ENCODE results near the gene AKR1C8. TPM values are rescaled to one million over a fixed set of nuclear protein-coding genes. Genes with fewer than 3 reads are reported as not detected.

AKR1C8 gene
- polyA plus RNA-seq, 1 donor from 2014 or later = 0.54 TPM

GRCh38 chr10:5165738-5166137 lies 19.2 kb downstream of the AKR1C8 start:
- no peak overlapping the region for H2AFZ ChIP-seq (ENCODE audit: low read depth, low read length)
- H3K9me3 ChIP-seq (ENCODE audit: low read length) = peaks cover 6% of the 10 kb centered on the region

GRCh38 chr10:5163487-5163886 lies 21.5 kb downstream of the AKR1C8 start:
- no peaks in the 10 kb centered on the region for H3F3A ChIP-seq (ENCODE audit: insufficient read depth, low read length, poor library complexity, severe bottlenecking)
- H3K4me3 ChIP-seq (ENCODE audit: low read length) = no peak overlapping the region
- H2AFZ ChIP-seq (ENCODE audit: low read depth, low read length) = no peak overlapping the region
- no peaks in the 10 kb centered on the region for H3K27me3 ChIP-seq (ENCODE audit: insufficient read depth, low read depth, low read length)
- H3K79me2 ChIP-seq (replicated peaks; ENCODE audit: insufficient read depth, low read length) = no peaks in the 10 kb centered on the region
- H3K36me3 ChIP-seq (ENCODE audit: insufficient read depth, low read length) = no peaks in the 10 kb centered on the region
- H3K9ac ChIP-seq (ENCODE audit: low read length) = no peak overlapping the region
- no peaks in the 10 kb centered on the region for H3K9me2 ChIP-seq (ENCODE audit: insufficient read depth, low read length)
- peaks cover 6% of the 10 kb centered on the region for H3K9me3 ChIP-seq (ENCODE audit: low read length)
- no peaks in the 10 kb centered on the region for H4K20me1 ChIP-seq (ENCODE audit: insufficient read depth)
- H3K27ac ChIP-seq (ENCODE audit: low read length) = no peak overlapping the region
- H3K4me2 ChIP-seq (ENCODE audit: low read length) = no peak overlapping the region
- TF ChIP-seq EP300 (conservative IDR thresholded peaks at IDR 0.05; ENCODE audit: poor library complexity, severe bottlenecking) = no peak
- TF ChIP-seq MXI1 (conservative IDR thresholded peaks at IDR 0.05; ENCODE audit: poor library complexity, severe bottlenecking) = no peak
- TF ChIP-seq CTCF (IDR thresholded peaks at IDR 0.05; ENCODE audit: poor library complexity, severe bottlenecking) = no peak
- TF ChIP-seq EZH2 (IDR thresholded peaks at IDR 0.05; ENCODE audit: borderline replicate concordance, insufficient read depth, low read length, poor library complexity, severe bottlenecking) = no peak
- no peak for TF ChIP-seq POLR2AphosphoS5 (IDR thresholded peaks at IDR 0.05)
- no peak for TF ChIP-seq SMC3 (conservative IDR thresholded peaks at IDR 0.05; ENCODE audit: poor library complexity)
- no peak for TF ChIP-seq RAD21 (conservative IDR thresholded peaks at IDR 0.05)

More at GRCh38 chr10:5165738-5166137, 19.2 kb downstream of the AKR1C8 start:
- Histone ChIP-seq H3K79me2 (replicated peaks; ENCODE audit: insufficient read depth, low read length) (no peaks in the 10 kb centered on the region), H3K36me3 (ENCODE audit: insufficient read depth, low read length) (no peaks in the 10 kb centered on the region), H3K27me3 (ENCODE audit: insufficient read depth, low read depth, low read length) (no peaks in the 10 kb centered on the region), H4K20me1 (ENCODE audit: insufficient read depth) (no peaks in the 10 kb centered on the region), H3K4me3 (ENCODE audit: low read length) (no peak overlapping the region), H3K9me2 (ENCODE audit: insufficient read depth, low read length) (no peaks in the 10 kb centered on the region), H3K9ac (ENCODE audit: low read length) (no peak overlapping the region), H3K27ac (ENCODE audit: low read length) (no peak overlapping the region), H3K4me2 (ENCODE audit: low read length) (no peak overlapping the region), H3F3A (ENCODE audit: insufficient read depth, low read length, poor library complexity, severe bottlenecking) (no peaks in the 10 kb centered on the region)
- TF ChIP-seq EP300 (conservative IDR thresholded peaks at IDR 0.05; ENCODE audit: poor library complexity, severe bottlenecking) (no peak), TAF1 (IDR thresholded peaks at IDR 0.05; ENCODE audit: low read depth) (no peak), MXI1 (conservative IDR thresholded peaks at IDR 0.05; ENCODE audit: poor library complexity, severe bottlenecking) (no peak), EZH2 (IDR thresholded peaks at IDR 0.05; ENCODE audit: borderline replicate concordance, insufficient read depth, low read length, poor library complexity, severe bottlenecking) (no peak), CTCF (IDR thresholded peaks at IDR 0.05; ENCODE audit: poor library complexity, severe bottlenecking) (no peak), REST (IDR thresholded peaks at IDR 0.05; ENCODE audit: borderline replicate concordance) (no peak), POLR2AphosphoS5 (IDR thresholded peaks at IDR 0.05) (no peak), SMC3 (conservative IDR thresholded peaks at IDR 0.05; ENCODE audit: poor library complexity) (no peak)
